ENCODE data around the gene OR8G1. TPM values are rescaled to one million over a fixed set of nuclear protein-coding genes. Genes with fewer than 3 reads are reported as not detected.
"Not testable (repeated sequence)": the region's sequence is repeated elsewhere in the genome, so short reads cannot be mapped to it uniquely, and the experiment has no call there.

The OR8G1 gene
- total RNA-seq, 2 donors from 2014 or later = not detected

DNA sequence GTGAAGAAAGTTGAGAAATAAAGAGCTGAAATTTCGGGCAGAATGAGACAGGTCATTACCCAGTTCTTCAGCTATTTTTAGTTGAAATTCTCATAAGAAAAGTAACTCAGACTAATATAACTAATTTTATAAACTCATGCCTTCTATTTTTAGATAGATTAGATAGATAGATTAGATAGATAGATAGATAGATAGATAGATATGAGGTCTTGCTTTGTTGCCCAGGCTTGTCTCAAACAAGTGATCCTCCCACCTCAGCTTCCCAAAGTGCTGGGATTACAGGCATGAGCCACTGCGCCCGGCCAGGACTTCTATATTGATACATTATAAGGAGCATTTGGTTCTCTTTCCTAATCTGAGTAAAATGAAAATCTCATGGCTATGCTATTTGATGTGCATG, 26.9 kb upstream of the OR8G1 start:
- H3K4me1 ChIP-seq (ENCODE audit: control insufficient read depth in 1 of 2, low read depth in 2 of 2) = no peaks in the 10 kb centered on the region
- DNase-seq (ENCODE audit: low spot score) = no peak
- H3K9me3 ChIP-seq = no peaks in the 10 kb centered on the region
- no peak overlapping the region for H3K27ac ChIP-seq
- no peaks in the 10 kb centered on the region for H3K36me3 ChIP-seq
- no peak for ATAC-seq (ENCODE audit: insufficient number of reproducible peaks, low FRiP score, low read depth)
- H3K27me3 ChIP-seq (replicated peaks; ENCODE audit: insufficient read depth) = no peaks in the 10 kb centered on the region
- TF ChIP-seq, protein P1, sequence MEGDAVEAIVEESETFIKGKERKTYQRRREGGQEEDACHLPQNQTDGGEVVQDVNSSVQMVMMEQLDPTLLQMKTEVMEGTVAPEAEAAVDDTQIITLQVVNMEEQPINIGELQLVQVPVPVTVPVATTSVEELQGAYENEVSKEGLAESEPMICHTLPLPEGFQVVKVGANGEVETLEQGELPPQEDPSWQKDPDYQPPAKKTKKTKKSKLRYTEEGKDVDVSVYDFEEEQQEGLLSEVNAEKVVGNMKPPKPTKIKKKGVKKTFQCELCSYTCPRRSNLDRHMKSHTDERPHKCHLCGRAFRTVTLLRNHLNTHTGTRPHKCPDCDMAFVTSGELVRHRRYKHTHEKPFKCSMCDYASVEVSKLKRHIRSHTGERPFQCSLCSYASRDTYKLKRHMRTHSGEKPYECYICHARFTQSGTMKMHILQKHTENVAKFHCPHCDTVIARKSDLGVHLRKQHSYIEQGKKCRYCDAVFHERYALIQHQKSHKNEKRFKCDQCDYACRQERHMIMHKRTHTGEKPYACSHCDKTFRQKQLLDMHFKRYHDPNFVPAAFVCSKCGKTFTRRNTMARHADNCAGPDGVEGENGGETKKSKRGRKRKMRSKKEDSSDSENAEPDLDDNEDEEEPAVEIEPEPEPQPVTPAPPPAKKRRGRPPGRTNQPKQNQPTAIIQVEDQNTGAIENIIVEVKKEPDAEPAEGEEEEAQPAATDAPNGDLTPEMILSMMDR (IDR thresholded peaks at IDR 0.05) = no peak
- H3K4me3 ChIP-seq = no peak overlapping the region

DNA sequence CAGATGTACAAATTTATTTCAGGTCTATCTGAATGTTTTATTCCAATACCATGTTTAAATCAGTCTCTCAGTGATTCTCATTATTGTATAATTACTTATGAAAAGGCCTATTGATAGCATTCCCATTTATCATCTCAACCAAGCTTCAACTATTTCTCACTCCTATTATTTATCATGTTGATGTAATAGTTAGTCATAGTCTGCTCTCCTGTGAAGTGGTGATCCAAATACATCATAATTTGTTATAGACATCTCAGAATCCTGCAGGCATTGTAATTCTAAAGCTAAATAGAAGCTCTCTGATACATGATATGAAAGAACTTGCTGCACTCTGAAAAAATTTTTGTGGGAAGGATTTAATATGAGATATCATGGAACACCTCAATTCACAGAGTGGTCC, 21.8 kb upstream of the OR8G1 start:
- Histone ChIP-seq H3K9me3 (no peaks in the 10 kb centered on the region), H3K4me1 (ENCODE audit: control insufficient read depth in 1 of 2, low read depth in 2 of 2) (no peaks in the 10 kb centered on the region), H3K27ac (no peak overlapping the region), H3K27me3 (replicated peaks; ENCODE audit: insufficient read depth) (no peaks in the 10 kb centered on the region), H3K4me3 (no peak overlapping the region), H3K36me3 (no peaks in the 10 kb centered on the region)
- DNase-seq (ENCODE audit: low spot score) (no peak), ATAC-seq (ENCODE audit: insufficient number of reproducible peaks, low FRiP score, low read depth) (no peak)
- TF ChIP-seq, protein P1 (IDR thresholded peaks at IDR 0.05) = no peak

DNA sequence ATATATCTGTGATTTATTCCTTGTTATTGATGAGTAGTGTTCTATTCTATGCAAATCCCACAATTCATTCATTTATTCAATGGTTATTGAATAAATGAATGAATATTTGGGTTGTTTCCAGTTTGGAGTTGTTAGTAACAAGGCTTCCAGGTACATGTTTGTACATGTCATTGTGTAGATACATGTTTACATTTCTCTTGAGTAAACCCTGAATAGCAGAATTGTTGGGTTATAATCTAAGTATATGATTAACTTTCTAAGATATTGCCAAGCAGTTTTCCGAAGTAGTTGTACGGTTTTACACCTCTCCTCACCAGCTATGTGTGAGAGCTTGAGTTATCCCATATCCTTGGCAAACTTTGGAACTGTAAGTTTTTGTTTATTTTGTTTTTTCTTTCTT, 18.5 kb upstream of the OR8G1 start:
- TF ChIP-seq, protein P1 (IDR thresholded peaks at IDR 0.05) = no peak
- no peaks in the 10 kb centered on the region for H3K4me1 ChIP-seq (ENCODE audit: control insufficient read depth in 1 of 2, low read depth in 2 of 2)
- ATAC-seq (ENCODE audit: insufficient number of reproducible peaks, low FRiP score, low read depth) (no peak), DNase-seq (ENCODE audit: low spot score) (no peak)
- H3K27ac ChIP-seq = no peak overlapping the region
- H3K4me3 ChIP-seq = no peak overlapping the region
- no peaks in the 10 kb centered on the region for H3K9me3 ChIP-seq
- no peaks in the 10 kb centered on the region for H3K27me3 ChIP-seq (replicated peaks; ENCODE audit: insufficient read depth)
- H3K36me3 ChIP-seq = no peaks in the 10 kb centered on the region

DNA sequence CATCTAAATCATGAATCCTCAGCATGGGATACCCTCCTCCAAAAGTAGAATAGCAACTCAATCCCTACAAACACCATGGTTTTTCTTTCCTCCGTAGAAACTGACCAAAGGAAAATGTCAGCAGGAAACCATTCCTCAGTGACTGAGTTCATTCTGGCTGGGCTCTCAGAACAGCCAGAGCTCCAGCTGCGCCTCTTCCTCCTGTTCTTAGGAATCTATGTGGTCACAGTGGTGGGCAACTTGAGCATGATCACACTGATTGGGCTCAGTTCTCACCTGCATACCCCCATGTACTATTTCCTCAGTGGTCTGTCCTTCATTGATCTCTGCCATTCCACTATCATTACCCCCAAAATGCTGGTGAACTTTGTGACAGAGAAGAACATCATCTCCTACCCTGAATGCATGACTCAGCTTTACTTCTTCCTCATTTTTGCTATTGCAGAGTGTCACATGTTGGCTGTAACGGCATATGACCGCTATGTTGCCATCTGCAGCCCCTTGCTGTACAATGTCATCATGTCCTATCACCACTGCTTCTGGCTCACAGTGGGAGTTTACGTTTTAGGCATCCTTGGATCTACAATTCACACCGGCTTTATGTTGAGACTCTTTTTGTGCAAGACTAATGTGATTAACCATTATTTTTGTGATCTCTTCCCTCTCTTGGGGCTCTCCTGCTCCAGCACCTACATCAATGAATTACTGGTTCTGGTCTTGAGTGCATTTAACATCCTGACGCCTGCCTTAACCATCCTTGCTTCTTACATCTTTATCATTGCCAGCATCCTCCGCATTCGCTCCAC, 16.1 kb upstream of the OR8G1 start:
- H3K36me3 ChIP-seq; H3K27ac ChIP-seq; H3K4me3 ChIP-seq; H3K4me1 ChIP-seq (ENCODE audit: control insufficient read depth in 1 of 2, low read depth in 2 of 2); DNase-seq (ENCODE audit: low spot score); H3K27me3 ChIP-seq (replicated peaks; ENCODE audit: insufficient read depth); ATAC-seq (ENCODE audit: insufficient number of reproducible peaks, low FRiP score, low read depth); H3K9me3 ChIP-seq: not testable (repeated sequence)

DNA sequence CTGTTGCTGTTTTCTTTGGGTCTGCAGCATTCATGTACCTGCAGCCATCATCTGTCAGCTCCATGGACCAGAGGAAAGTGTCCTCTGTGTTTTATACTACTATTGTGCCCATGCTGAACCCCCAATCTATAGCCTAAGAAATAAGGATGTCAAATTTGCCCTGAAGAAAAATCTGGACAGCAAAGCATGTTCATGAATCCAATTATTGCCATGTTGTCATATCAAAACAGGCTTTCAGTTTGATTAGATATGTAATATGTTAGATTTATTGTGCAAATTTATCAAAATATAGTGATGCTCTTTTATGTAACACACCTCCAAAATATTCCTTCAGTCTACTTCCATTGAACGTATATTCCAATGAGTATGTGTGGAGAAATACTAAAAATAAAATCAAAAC, 15.4 kb upstream of the OR8G1 start:
- H3K4me1 ChIP-seq (ENCODE audit: control insufficient read depth in 1 of 2, low read depth in 2 of 2) = no peaks in the 10 kb centered on the region
- DNase-seq (ENCODE audit: low spot score) (no peak), ATAC-seq (ENCODE audit: insufficient number of reproducible peaks, low FRiP score, low read depth) (no peak)
- H3K27ac ChIP-seq = no peak overlapping the region
- H3K27me3 ChIP-seq (replicated peaks; ENCODE audit: insufficient read depth) = no peaks in the 10 kb centered on the region
- H3K9me3 ChIP-seq = no peaks in the 10 kb centered on the region
- H3K36me3 ChIP-seq = no peaks in the 10 kb centered on the region
- TF ChIP-seq, protein P1 (IDR thresholded peaks at IDR 0.05) = no peak
- no peak overlapping the region for H3K4me3 ChIP-seq

DNA sequence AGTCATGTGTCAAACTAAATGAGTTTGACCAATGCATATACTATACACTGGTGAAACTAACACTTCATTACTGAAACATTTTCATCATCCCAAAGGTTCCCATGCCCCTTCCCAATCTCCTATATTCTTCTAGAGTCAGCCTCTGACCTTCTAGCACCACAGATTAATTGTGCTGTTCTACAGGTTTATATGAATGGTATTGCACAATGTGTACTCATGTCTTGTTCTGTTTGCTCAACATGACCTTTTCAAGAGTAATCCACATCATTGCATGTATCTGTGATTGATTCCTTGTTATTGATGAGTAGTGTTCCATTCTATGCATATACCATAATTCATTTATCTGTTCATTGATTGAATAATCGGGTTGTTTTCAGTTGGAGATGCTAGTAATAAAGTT, 7.5 kb upstream of the OR8G1 start:
- TF ChIP-seq, protein P1 (IDR thresholded peaks at IDR 0.05) = no peak
- no peak for DNase-seq (ENCODE audit: low spot score)

More for the DNA sequence above, 7.5 kb upstream of the OR8G1 start:
- Histone ChIP-seq H3K36me3 (no peaks in the 10 kb centered on the region), H3K9me3 (no peaks in the 10 kb centered on the region), H3K4me1 (ENCODE audit: control insufficient read depth in 1 of 2, low read depth in 2 of 2) (no peaks in the 10 kb centered on the region), H3K4me3 (no peak overlapping the region), H3K27me3 (replicated peaks; ENCODE audit: insufficient read depth) (no peaks in the 10 kb centered on the region), H3K27ac (no peak overlapping the region)
- ATAC-seq (ENCODE audit: insufficient number of reproducible peaks, low FRiP score, low read depth) = no peak
